GM12878 (cell line): ENCODE measurements around the gene GNA15. TPM values are rescaled to one million over a fixed set of nuclear protein-coding genes. Genes with fewer than 3 reads are reported as not detected.

ENCODE experiments used
- ATAC-seq: fragments of 200-7000 bp; cut with Tn5 transposase; 3 replicates; pipeline ENCODE4 v1.9.1; 2020; ENCODE audit warnings: mild to moderate bottlenecking, moderate library complexity
- BruUV-seq: library from RNA; stranded (reverse); fragments of 400-500 nt; replicated peaks from 2 replicates; lab custom pipeline; 2021; lab: Mats Ljungman, UMichigan
- CTCF ChIA-PET: fragments of 300-600 bp; sonication (Branson Sonifier 250); formaldehyde crosslinking; extraction: SDS; loops from one replicate; lab custom pipeline; 2021; ENCODE audit warnings: inconsistent platforms; lab: Yijun Ruan, JAX
- POLR2A ChIA-PET: fragments of 350-600 bp; formaldehyde crosslinking; extraction: SDS; loops from one replicate; lab custom pipeline; 2021; ENCODE audit warnings: inconsistent platforms; lab: Charles Lee
- RAD21 ChIA-PET: fragments of 300-600 bp; sonication (Branson Sonifier 250); formaldehyde crosslinking; loops from one replicate; lab custom pipeline; 2023; ENCODE audit warnings: antibody characterized with exemption; ENCODE audit not compliant: unreplicated experiment; lab: Charles Lee
- SMC1A ChIA-PET: fragments of 300-600 bp; sonication (Branson Sonifier 250); formaldehyde crosslinking; loops from one replicate; lab custom pipeline; 2023; ENCODE audit not compliant: unreplicated experiment, uncharacterized antibody; lab: Charles Lee
- DNase-seq: peaks from one replicate; pipeline ENCODE4 v3.0.0-alpha.2; 2011; ENCODE audit warnings: low read depth, low spot score
- FAIRE-seq: peaks from 3 replicates; lab custom pipeline; 2011; peaks lifted over from hg19 to GRCh38; lab: Jason Lieb, UNC
- H2AFZ ChIP-seq: 2 replicates; pipeline ENCODE4 v1.6.0; 2011; ENCODE audit warnings: low read depth, low read length, control low read depth; ENCODE audit not compliant: control insufficient read depth
- H3K27ac ChIP-seq: 2 replicates; pipeline ENCODE4 v1.5.1; 2011; ENCODE audit warnings: control low read depth; ENCODE audit not compliant: control insufficient read depth, insufficient read depth
- H3K27me3 ChIP-seq, 2 experiments: replicated peaks in 1 of 2; 2 replicates each; pipeline versions ENCODE4 v1.6.0 to v1.6.1; 2011; ENCODE audit warnings: low read length in 1 of 2; ENCODE audit not compliant: control insufficient read depth in 2 of 2, insufficient read depth in 2 of 2
- H3K36me3 ChIP-seq, 2 experiments: 2 replicates each; pipeline ENCODE4 v1.5.1; 2011; ENCODE audit warnings: low read length in 1 of 2; ENCODE audit not compliant: control insufficient read depth in 2 of 2, insufficient read depth in 2 of 2
- H3K4me1 ChIP-seq: 2 replicates; pipeline ENCODE4 v1.6.1; 2011; ENCODE audit warnings: mild to moderate bottlenecking, low read length, moderate library complexity, mixed read lengths; ENCODE audit not compliant: control insufficient read depth, insufficient read depth
- H3K4me2 ChIP-seq: 2 replicates; pipeline ENCODE4 v1.6.0; 2011; ENCODE audit warnings: control low read depth; ENCODE audit not compliant: control insufficient read depth, insufficient read depth
- H3K4me3 ChIP-seq: fragments of 200-600 bp; sonication (generic); 2 replicates; pipeline ENCODE4 v1.5.1; 2016
- H3K79me2 ChIP-seq: 2 replicates; pipeline ENCODE4 v1.6.0; 2011; ENCODE audit warnings: low read length; ENCODE audit not compliant: control insufficient read depth, insufficient read depth
- H3K9ac ChIP-seq: 2 replicates; pipeline ENCODE4 v1.8.0; 2011; ENCODE audit warnings: low read length, control low read depth, mixed read lengths; ENCODE audit not compliant: control insufficient read depth, insufficient read depth
- H3K9me3 ChIP-seq: replicated peaks from 3 replicates; pipeline ENCODE4 v1.5.1; 2011; ENCODE audit warnings: mild to moderate bottlenecking, low read length; ENCODE audit not compliant: control insufficient read depth, insufficient read depth
- H4K20me1 ChIP-seq: 2 replicates; pipeline ENCODE4 v1.6.0; 2011; ENCODE audit not compliant: control insufficient read depth, insufficient read depth
- ATF3 ChIP-seq: IDR thresholded peaks from 2 replicates; pipeline ENCODE4 v1.6.1; 2011; ENCODE audit warnings: low read depth, mild to moderate bottlenecking, low read length, moderate library complexity, borderline replicate concordance; ENCODE audit errors: extremely low read depth
- SIN3A ChIP-seq: IDR thresholded peaks from 2 replicates; pipeline ENCODE4 v1.6.1; 2012; ENCODE audit warnings: low read depth, low read length, improper control_type of control experiment
- ZBTB40 ChIP-seq: fragments of 450-650 bp; IDR thresholded peaks from 2 replicates; pipeline ENCODE4 v1.6.1; 2016; ENCODE audit warnings: mild to moderate bottlenecking, moderate library complexity, borderline replicate concordance
- WGBS: methylation state at CpG from one replicate; pipeline ENCODE4 v1.1.6; 2016; ENCODE audit warnings: low lambda C conversion rate; ENCODE audit not compliant: insufficient replicate concordance, insufficient coverage; ENCODE audit errors: missing lambda C conversion rate; 5-methylcytosine and 5-hydroxymethylcytosine counted together
- in situ Hi-C: fragments of 300-500 bp; cut with MboI; formaldehyde crosslinking; loops from 9 replicates; pipeline ENCODE4 v1.14.3; 2018; ENCODE audit warnings: mixed read lengths
- intact Hi-C: fragments of 100-400 bp; cut with micrococcal nuclease; formaldehyde crosslinking; loops from one replicate; pipeline ENCODE4 v1.14.2; 2022; ENCODE audit not compliant: unreplicated experiment
- polyA plus RNA-seq, 11 experiments: library from polyadenylated mRNA; depleted of rRNA in 4 of 11; unstranded in 6 of 11; stranded (reverse) in 5 of 11; fragments of >200 nt; fragmentation: Nextera tagmentation in 4 of 11; fragmentation: Illumina TruSeq in 1 of 11; extraction: Ambion mirVana in 4 of 11; extraction: Trizol in 1 of 11; gene quantifications; 1 replicate in 1 of 11; 2 replicates in 10 of 11; pipeline versions ENCODE4 v1.2.1 to v1.2.3, GENCODE V29; 2011 to 2016; ENCODE audit warnings: inconsistent platforms in 2 of 11, missing spikeins in 2 of 11, low read depth in 1 of 11
- total RNA-seq, 4 experiments: library from RNA; depleted of rRNA in 3 of 4; stranded (reverse); fragments of >200 nt in 3 of 4; fragmentation: Illumina TruSeq in 1 of 4; extraction: Trizol in 1 of 4; gene quantifications; 2 replicates each; pipeline versions ENCODE4 v1.2.1 to v1.2.3, GENCODE V29; 2013 to 2021

GNA15 gene
- total and polyA plus RNA-seq, 10 of the 15 experiments (the other 5 are each of a cell fraction or from before 2014, with no cell fraction given) = 0.42 to 18.0 (median 9.4) TPM

GRCh38 chr19:3188627-3189596 lies 53.1 kb downstream of the GNA15 start:
- in situ Hi-C loops = no loop called here
- Histone ChIP-seq H3K36me3 (peaks cover 3 to 5% of the 10 kb centered on the region in 2 experiments; a peak in 3 of 4 replicates), H3K79me2 (peaks cover 50% of the 10 kb centered on the region), H3K27me3 (no peaks in the 10 kb centered on the region), H3K4me2 (peak overlapping the region; percentile 68), H4K20me1 (no peaks in the 10 kb centered on the region), H3K4me1 (peaks cover 14% of the 10 kb centered on the region), H3K9me3 (no peaks in the 10 kb centered on the region)
- ChIA-PET SMC1A (no interaction called here), CTCF (interaction anchor here (0.7 to 1.3 kb wide), 2 partner anchors 42 to 63 kb away, joined by 3 to 4 read pairs; no protein-coding TSS in a partner anchor)
- no peak for DNase-seq
- FAIRE-seq = no peak
- 81% methylated on average over 34 of the region's 35 CpGs for WGBS
- peak; percentile 89 for TF ChIP-seq ZBTB40
- no peak for TF ChIP-seq ATF3
- no peak for TF ChIP-seq SIN3A
- TF ChIP-seq, all 136 proteins: peak for 1
- H3K27ac ChIP-seq = no peak overlapping the region
- no peak overlapping the region for H2AFZ ChIP-seq
- POLR2A ChIA-PET = interaction anchor here (1.1 kb wide), 1 partner anchor 8 kb away, joined by 3 read pairs; no protein-coding TSS in a partner anchor
- H3K4me3 ChIP-seq = peak overlapping the region; percentile 76; the same call in 1 of the 2 replicates
- ATAC-seq = no peak
- BruUV-seq = no TSS peak
- no peak overlapping the region for H3K9ac ChIP-seq
- intact Hi-C loops = no loop called here
- RAD21 ChIA-PET = no interaction called here
